ENCODE measurements around the gene PLXDC2.
A peak's percentile ranks its signal among the peaks of the same experiment; 100 is the strongest.

Gene PLXDC2

DNA sequence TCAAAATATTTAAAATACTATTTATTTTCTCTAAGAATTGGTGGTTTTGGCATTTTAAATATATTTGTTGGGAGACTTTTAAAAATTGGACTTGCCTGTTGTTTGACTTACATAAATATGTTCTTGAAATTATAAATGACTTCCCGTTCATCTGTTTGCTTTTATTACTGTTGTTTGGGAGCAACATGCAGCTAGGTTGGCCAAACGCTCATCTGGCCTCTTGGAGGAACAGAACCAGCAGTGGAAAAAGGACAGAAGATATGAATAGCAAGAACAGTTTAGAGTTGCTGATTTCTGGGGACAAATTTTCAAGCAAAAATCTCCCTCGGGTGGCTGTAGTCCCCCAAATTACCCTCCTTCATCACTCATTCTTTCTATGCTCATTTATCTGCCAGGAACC lies 41.6 kb downstream of the PLXDC2 start:
- no peak for DNase-seq (ENCODE audit: low spot score)

DNA sequence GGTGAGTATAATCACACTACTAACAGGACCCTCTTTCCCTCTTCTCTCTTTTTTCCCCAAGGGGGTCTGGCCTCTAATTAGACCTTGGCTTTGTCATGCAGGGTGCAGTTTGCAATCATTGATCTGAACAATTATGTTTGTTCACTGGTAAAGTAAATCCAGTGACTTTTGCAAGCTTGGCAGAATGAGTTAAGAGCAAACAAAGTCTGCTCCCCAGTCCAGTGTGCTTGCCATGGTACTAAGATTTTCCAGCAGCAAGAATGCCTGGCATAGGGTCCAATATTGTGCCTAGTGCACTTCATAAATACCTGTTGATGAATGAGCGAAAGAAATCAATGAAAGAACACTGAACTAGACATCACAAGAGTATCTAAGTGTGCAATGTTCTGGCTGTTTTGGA lies 43.9 kb downstream of the PLXDC2 start:
- DNase-seq (ENCODE audit: low spot score), result no peak

DNA sequence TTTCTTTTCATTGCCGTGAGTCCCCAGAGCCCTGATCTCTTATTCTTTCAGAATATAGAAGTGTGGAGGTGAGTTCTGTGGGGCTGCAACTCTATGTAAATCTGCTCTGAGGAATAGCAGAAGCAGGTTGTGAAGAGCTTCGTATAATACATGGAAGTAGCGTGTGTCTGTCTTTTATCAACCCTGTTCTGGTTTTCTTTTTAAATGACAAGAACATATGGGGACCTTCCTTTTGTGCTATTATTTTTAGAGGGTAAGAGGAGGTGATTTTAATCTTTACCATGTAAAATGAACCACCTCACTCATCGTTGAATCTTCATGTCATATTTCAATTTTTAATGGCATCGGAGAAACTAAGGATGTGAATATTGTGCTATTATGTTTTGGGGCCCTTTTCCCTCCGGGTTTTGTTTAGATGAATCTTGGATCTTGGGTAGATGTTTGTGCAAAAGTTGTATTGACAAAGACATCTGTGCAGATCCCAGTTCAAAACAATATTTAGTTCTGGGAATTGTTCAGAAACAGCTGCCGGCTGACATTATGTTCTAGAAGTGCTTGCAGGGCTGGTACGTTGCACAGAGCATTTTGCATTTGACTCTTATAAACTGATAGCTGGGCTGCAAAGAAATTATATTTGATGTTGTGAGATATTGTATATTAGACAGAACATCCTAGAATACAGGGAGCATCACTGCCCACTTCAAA lies 46.7 kb downstream of the PLXDC2 start:
- no peak for DNase-seq (ENCODE audit: low spot score)

DNA sequence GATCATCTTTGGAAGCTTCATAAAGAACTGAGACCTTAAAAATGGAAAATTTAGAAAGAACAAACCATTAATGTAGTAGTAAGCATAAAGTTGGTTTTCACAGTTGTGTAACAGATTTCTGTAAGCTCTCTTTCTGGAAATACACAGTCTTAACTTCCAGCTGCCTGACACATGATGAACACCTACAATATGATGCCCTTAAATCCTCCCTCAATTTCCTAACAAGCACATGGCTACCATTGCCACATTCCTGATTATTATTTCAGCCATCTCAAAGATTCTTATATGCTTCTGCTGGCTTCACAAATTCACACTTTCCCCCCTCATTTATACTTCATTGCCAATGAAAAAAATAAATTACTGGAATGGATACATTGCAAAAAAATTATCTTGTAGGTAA lies 49.4 kb downstream of the PLXDC2 start:
- DNase-seq (ENCODE audit: low spot score), result no peak

DNA sequence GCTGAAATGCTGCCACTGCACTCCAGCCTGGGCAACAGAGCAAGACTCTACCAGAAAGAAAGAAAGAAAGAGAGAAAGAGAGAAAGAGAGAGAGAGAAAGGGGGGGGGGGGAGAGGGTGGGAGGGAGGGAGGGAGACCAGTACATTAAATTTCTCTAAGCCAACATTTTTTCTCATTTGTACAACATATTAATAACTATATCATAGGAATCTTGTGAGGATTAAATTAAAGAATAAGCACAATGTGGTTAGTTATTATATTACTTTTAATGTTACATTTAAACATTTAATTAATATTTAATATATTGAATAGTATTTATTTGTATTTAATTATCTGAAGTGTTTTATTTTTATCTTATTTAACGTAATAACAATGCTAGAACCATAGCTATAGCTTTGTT lies 53.1 kb downstream of the PLXDC2 start:
- DNase-seq (ENCODE audit: low spot score), result no peak

DNA sequence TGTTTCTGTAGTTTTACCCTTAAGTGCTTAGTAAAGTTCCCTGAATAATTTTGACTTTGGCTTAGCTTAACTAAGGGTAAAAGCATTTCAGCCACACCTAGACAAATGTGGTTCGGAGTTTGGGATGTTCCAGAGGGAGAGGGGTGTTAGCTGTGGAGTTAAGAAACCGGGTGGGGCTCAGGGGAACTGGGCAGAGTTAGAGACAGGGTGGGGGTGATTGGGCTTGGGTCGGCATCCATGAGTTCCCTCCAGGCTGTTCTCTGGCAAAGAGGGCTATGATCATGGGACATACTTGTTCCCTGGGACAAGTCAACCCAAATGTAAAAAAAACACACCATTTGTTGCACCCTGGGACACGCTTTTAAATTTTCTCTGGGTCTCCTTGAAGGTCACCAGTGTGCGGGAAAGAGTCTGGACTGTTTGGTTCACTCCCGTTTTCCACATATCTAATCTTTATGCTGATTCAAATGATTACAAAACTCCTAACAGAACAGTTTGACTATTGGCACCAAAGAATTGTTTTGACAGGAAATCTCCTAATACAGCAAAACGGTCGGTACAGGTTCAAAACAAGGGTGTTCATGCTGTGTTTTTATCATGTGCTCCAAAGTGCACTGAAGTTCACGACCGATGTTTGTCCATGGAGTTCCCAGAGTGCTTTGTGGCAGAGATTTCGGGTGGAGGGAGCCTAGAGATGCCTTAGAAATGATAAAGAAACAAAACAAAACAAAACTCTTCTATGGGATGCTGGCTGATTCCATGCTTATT lies 56.5 kb downstream of the PLXDC2 start:
- DNase-seq (ENCODE audit: low spot score), result no peak

DNA sequence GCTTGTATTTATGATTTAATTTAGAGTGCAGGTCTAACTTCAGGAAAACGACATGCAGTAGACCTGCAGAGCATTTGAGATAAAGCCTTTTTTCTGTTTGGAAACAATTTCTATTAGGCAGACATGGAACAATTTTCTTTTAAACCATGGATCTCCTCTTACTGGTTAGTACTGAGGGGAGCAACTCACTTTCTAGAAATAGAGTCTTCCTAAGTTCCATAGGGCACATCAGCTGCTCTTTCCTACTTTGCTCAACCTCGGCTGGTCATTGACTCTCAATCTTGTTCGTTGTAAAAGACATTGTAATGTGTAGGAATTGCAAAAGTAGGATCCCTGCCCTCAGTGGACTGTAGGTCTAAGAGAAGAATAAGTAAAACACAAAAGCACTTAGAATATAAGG lies 58.0 kb downstream of the PLXDC2 start:
- no peak for DNase-seq (ENCODE audit: low spot score)

DNA sequence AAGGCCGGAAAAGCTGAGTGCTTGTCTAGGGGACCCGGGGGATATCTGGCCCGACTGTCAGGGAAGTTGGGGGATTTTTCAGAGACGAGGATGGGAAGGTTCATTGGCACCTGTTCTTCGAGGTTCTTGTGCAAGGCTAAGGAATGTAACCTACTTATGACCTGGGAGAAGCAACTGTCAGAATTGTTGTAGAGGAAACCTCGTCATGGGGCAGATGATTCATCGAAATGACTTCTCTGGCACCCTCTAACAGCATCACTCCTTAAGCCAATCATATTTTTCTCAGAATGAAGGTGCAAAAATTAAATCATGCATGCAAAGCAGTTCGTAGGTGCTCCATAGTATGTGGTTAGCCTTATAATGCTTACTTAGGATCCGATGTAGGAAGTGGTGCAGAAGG lies 58.6 kb downstream of the PLXDC2 start:
- DNase-seq (ENCODE audit: low spot score), result peak; percentile 84

DNA sequence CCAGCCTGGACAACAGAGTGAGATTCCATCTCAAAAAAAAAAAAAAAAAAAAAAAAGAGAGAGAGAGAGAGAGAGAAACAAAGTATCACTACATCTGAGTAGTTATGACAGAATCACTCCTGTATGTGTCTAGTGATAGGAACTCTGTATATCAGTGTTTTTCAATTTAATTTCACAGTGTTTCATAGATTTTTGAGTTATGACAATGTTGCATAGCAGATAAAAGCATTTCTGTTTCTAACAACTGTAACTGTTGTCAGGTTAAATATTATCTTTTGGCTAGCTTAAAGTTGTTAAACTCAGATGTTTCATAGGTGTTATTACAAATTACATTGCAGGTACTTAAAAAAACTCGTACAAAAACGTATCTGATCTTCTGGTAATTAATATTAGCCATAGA lies 60.3 kb downstream of the PLXDC2 start:
- peak; percentile 14 for DNase-seq (ENCODE audit: low spot score)

DNA sequence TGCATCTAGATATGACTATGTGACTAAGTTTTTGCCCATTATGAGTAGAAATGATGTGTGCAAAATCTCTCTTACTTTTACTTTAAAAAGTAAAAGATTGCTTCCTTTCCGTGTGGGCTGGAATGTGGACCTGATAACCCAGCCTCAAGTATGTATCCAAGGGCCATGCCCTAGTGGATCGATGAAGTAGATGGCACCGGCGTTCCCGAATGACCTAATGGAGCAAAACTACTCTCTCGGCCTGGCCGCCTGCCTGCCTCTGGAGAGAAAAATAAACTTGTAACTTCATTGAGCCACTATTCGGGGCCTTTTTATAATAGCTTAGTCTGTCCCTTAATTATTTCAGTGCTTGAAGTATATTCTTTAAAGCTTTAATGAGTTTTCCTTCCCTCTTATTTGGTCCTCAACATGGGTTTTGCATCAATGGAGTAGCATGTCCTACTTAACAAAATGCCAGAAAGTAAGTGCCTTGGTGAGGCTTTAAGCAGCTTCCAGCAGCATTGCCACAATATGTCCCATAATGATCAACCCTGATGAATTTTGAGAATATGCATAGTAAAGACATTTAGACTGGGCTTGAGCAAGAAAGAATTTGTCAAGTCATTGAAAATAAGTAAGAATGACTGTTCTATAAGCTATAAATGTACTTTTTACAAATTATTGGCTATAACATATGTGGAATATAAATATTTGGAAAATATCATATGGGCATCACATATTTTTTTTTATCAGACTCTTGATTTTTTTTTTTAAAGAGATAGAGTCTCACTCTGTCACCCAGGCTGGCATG lies 61.4 kb downstream of the PLXDC2 start:
- DNase-seq (ENCODE audit: low spot score), result no peak

DNA sequence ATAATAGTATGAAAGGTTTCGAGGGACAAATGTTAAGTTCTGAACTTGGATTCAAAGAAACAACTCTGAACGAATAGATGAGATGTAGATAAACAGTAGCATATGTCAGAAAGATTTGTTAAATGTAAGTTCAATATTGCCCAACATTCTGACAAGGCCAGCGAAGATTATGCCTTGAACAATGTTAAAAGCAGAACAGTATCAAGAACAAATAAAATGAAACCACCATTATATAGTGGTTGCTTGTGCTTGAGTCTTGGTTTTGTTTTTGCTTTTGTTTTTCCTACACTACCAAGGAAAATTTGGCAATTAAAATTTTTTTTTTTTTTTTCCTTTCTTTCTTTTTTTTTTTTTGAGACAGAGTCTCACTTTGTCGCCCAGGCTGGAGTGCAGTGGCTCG lies 66.4 kb downstream of the PLXDC2 start:
- no peak for DNase-seq (ENCODE audit: low spot score)

DNA sequence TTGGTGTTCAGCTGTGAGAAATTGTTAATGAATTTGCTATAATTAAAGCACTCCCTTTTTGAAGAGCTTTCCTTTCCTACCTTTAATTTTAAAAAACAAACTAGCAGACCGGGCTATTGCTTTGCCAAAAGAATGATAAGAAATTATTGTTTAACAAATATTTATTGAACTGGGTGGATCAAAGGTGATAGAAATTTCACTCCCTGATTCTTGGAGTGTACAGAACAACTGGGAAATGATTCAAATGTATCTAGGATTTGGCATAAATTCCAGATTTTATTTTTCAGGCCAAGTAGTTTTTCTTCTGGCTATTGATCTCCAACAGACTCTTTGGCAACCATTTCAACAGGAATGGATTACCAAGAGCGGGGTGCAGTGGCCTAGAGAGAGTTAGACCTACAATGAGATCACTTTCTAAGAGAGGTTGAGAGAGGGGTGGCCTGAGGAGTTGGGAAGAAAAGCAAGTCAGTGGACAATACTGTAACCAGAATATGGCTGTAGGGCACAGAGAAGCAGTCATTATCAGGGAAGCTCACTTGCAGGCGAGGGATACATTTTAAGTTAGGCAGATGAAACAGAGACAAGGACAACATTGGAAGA lies 71.9 kb downstream of the PLXDC2 start:
- no peak for DNase-seq (ENCODE audit: low spot score)

DNA sequence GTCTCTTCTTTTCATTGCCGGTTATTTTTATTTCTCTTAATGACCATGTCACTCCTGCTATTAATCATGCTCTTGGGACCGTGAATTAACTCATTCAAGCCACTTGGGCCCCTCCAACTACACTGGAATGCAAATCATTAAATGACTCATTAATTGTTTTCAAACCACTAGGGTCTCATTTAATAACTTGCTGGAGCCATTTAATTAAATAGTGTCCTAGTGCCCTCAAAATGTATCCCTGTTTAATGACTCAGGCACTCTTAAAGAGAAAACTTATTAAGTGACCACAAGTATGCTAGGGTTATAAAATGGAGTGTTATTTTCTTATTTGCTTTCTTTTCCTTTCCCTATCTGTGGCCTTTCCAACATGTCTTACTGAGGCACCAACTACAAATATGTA lies 73.0 kb downstream of the PLXDC2 start:
- peak; percentile 70 for DNase-seq (ENCODE audit: low spot score)

DNA sequence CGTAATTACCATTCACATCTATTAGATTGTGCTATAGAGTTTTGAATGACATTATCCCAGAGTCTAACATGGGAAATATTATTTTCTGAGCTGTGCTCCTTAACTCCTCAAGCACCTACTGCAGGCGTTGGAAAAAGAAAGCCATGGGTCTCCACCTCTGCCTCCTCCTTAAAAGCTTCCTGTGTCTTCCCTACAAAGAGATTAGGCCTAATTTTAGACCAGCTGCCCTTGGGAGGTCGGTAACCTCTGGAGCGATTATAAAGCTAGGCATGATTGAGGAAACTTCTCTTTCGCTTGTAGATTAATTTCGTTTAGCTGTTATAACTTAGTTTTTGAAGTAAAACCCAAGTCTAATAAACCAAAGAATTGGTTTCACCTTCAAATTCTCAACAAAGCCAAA lies 75.2 kb downstream of the PLXDC2 start:
- no peak for DNase-seq (ENCODE audit: low spot score)

DNA sequence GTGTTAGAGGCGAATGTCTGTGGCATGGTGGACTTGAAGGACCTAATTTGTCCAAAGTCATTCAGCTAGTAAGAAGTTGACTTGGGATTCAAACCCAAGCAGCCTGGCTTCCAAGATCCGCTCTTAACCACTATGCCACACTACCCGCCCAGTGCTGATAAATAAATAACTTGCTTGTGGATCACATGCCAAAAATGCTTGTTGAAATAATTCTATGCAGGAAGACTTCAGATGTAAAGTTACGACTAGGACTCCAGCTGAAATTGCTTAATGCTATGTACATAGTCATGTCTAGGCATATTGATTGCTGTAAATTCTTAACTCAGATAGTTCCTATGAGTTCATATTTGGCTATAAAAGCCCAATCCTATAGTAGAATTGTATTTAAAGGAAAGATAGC lies 76.0 kb downstream of the PLXDC2 start:
- DNase-seq (ENCODE audit: low spot score), result peak; percentile 18

DNA sequence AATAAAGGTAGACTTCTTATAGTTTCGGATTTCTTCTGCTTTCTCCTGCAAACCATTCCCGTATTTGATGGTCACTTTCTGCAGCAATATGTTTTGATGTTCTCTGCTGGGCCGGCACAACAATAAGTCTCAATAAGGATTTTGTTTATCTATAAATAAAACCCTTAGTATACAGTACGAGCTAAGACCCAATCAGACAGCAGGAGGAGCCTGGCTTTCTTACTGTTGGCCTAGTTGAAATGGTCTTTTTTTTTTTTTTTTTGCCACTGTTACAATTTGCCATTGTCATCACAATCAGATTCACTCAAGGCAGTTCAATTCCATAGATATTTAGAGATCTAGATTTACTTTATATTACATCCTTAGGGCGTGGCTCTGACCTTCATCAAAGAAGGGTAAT lies 76.4 kb downstream of the PLXDC2 start:
- DNase-seq (ENCODE audit: low spot score), result no peak

DNA sequence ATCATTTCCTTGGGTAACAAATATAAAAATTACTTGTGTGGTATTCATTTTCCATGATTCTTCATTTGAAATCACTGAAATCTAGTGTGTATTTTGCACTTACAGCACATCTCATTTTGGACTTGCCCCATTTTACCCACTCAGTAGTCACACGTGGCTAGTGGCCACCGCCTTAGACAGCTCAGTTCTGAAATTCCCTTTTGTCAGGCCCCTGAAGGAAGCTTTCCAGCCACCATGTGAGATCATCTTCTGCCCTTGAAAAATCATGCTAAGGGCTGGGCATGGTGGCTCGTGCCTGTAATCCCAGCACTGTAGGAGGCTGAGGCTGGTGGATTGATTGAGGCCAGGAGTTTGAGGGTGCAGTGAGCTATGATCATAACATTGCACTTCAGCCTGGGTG lies 79.3 kb downstream of the PLXDC2 start:
- DNase-seq (ENCODE audit: low spot score), result no peak

DNA sequence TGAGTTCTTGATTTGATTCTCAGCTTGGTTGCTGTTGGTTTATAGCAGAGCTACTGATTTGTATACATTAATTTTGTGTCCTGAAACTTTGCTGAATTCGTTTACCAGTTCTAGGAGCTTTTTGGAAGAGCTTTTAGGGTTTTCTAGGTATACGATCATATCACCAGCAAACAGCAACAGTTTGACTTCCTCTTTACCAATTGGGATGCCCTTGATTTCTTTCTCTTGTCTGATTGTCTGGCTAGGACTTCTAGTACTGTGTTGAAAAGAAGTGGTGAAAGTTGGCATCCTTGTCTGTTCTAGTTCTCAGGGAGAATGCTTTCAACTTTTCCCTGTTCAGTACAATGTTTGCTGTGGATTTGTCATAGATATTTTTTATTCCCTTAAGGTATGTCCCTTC lies 86.2 kb downstream of the PLXDC2 start:
- DNase-seq (ENCODE audit: low spot score), result no peak

DNA sequence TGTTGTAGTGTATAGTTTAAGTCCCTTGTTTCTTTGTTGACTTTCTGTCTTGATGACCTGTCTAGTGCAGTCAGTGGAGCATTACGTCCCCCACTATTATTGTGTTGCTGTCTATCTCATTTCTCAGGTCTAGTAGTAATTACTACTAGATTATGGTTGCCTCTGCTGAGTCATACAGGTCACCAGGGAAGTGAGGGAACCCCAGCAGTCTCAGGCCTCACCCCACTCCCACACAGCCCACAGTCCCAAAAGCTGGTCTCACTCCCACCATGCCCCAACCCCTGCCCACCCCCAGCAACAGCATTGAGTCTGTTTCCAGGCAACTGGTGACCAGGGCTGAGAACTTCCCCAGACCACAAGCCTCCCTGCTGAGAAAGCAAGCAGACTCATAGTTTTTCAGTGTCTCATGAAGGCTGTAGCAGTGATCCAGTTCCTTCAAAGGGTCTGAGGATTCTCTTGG lies 88.0 kb downstream of the PLXDC2 start:
- peak; percentile 88 for DNase-seq (ENCODE audit: low spot score)

DNA sequence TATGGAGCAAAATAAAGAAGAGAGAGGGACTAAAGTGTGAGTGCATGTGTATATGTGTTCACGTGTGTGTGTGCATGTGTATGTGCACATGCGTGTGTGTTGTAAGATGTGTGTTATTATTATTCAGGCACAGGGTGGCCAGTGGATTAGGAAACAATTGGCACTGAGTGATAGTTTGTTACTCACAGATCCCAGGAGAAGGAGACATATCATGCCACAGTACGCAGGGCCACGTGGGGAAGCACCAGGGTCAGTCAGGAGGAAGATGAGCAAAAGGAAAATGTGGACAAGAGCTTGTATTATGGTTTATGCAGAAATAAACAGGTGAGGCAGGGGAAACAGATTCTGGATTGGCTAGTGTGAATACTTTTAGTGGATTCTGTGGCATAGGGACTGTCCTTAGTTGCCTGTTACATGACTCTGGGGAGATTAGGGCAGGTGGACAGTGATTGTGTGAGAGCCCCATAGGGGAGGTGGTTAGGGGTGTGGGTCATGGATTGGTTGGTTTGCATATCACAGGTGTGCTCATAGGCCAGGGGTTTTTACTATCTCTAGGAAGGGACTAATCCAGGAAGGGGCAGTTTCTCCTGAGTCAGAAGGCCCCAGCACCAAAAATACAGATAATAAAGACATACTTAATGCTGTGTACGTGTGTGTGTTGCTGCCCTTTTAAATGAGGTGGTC lies 90.0 kb downstream of the PLXDC2 start:
- no peak for DNase-seq (ENCODE audit: low spot score)

DNA sequence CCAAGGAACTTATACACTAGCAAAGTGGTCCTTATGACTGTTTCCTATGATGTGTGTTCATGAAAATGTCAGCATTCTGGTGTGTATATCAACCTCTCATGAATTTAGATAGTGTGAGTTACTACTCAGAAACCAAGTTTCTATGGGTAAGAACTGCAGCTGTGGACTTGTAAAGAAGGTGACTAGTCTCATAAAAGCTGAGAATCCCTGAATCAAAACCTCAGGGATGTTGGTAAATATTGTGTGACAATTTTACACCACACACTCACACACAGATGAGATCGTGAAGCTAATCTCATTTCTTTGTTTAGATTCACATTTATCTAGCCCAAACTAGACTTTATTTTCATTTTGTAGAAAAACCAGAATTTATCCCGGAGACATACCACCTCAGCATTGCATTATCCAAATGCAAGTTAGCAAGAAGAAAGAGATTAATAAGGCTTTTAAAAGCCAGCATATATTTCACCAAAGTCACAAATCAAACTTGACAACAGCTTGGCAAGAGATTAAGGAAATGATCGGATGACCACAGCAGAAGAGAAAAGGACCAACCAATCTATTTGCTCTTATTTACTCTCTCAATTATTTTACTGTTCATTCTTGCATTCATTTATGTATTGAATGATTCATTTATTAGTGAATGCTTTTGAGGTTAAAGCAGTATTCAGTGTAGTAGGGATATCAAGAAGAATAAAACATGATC lies 92.9 kb downstream of the PLXDC2 start:
- DNase-seq (ENCODE audit: low spot score), result no peak

Measured in kidney tubule cell (primary cell).